ENCODE data around the gene SULF2. TPM values are rescaled to one million over a fixed set of nuclear protein-coding genes. Genes with fewer than 3 reads are reported as not detected.
"Not testable (repeated sequence)": the region's sequence is repeated elsewhere in the genome, so short reads cannot be mapped to it uniquely, and the experiment has no call there.

The SULF2 gene
- polyA plus RNA-seq (2012; ENCODE audit: insufficient read depth, insufficient read length, low read depth) = 95.1 TPM

GRCh38 chr20:47785311-47785853 lies at the start of gene SULF2:
TSS of gene SULF2 (minus strand) at chr20:47785481. CDS start at chr20:47757363, 28,118 bp downstream.
- H3K4me1 ChIP-seq = peaks cover 28% of the 10 kb centered on the region
- DNase-seq = peak; percentile 53
- no peaks in the 10 kb centered on the region for H3K27me3 ChIP-seq
- no peaks in the 10 kb centered on the region; the same call in 1 of the 2 replicates for H3K36me3 ChIP-seq
- H3K4me3 ChIP-seq (ENCODE audit: low read depth, low read length) = peak within 1 kb of the TSS; percentile 92
- TF ChIP-seq CTCF (IDR thresholded peaks at IDR 0.05; ENCODE audit: low read depth, low read length) = no peak
- no peaks in the 10 kb centered on the region for H3K9me3 ChIP-seq

DNA sequence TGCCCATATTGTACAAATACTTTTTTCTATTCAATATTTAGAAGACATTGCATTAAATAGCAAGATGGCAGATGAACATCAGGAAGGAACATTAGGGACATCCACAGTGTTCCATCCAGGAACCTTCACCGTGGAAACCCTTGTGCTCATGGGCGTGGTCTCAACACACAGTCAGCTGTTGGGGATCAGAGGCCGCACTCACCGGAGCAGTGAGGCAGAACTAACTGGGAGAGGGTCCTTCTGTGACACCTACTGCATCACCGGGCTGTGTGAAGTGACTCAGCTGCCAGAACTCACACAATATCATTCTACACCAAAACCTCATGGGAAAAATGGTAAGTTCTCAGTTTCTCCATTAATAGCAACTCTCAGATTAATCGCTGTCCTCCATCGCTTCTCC lies 46.4 kb upstream of the SULF2 start:
- not testable (repeated sequence) for H3K4me3 ChIP-seq (ENCODE audit: low read depth, low read length); DNase-seq; H3K27me3 ChIP-seq; H3K4me1 ChIP-seq; H3K9me3 ChIP-seq; H3K36me3 ChIP-seq

DNA sequence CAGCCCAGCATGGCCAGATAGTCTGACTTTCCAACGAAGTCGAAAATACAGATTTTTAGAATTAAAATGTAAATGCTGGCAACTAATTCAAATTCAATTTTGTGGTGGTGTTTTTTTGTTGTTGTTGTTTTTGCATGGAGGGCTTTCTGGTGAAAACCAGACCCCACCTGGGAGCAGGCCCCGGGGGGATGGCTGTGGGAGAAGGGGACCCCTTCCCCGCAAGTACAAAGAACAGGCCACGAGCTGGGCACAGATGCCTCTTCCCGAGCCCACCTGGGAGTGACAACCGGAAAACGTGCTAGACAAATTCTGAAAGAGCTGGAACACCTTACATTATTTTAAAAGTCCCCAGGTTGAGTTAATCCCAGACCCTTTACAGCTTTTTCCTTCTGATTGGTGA lies 41.4 kb upstream of the SULF2 start:
- H3K4me1 ChIP-seq; H3K27me3 ChIP-seq; H3K4me3 ChIP-seq (ENCODE audit: low read depth, low read length); H3K9me3 ChIP-seq; DNase-seq; H3K36me3 ChIP-seq: not testable (repeated sequence)

DNA sequence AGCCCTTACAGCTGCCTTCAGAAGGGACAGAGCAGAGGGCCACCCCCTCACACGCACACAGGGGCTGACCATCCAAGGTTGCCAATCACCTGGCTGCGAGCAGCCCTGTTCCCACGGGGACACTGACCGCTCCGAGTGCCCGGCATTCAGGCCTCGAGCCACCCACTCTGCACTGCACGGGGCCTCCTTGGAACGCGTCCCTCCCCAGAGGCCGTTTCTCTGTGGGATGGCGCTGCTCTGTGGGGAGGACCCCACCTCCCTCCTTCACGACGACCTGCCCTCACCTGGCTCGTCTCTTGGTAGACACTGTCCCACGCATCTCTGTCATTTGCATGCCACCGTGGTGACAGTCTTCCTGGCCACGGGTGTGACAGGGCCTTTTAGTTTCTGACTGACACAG lies 40.7 kb upstream of the SULF2 start:
- DNase-seq; H3K36me3 ChIP-seq; H3K4me3 ChIP-seq (ENCODE audit: low read depth, low read length); H3K9me3 ChIP-seq; H3K4me1 ChIP-seq; H3K27me3 ChIP-seq: not testable (repeated sequence)

GRCh38 chr20:47825011-47825762 lies 39.9 kb upstream of the SULF2 start:
- Histone ChIP-seq H3K36me3 (no peaks in the 10 kb centered on the region), H3K4me1 (no peaks in the 10 kb centered on the region), H3K27me3 (no peaks in the 10 kb centered on the region), H3K9me3 (no peaks in the 10 kb centered on the region), H3K4me3 (ENCODE audit: low read depth, low read length) (no peak overlapping the region)
- no peak for DNase-seq
- no peak for TF ChIP-seq CTCF (IDR thresholded peaks at IDR 0.05; ENCODE audit: low read depth, low read length)

- H3K4me3 ChIP-seq (ENCODE audit: low read depth, low read length); H3K4me1 ChIP-seq; DNase-seq; H3K27me3 ChIP-seq; H3K36me3 ChIP-seq; H3K9me3 ChIP-seq: not testable (repeated sequence)
Observed at GRCh38 chr20:47823941-47824340, 38.7 kb upstream of the SULF2 start.

- no peak overlapping the region for H3K4me3 ChIP-seq (ENCODE audit: low read depth, low read length)
- H3K36me3 ChIP-seq = no peaks in the 10 kb centered on the region
- H3K27me3 ChIP-seq = no peaks in the 10 kb centered on the region
- DNase-seq = no peak
- no peaks in the 10 kb centered on the region for H3K9me3 ChIP-seq
- TF ChIP-seq CTCF (IDR thresholded peaks at IDR 0.05; ENCODE audit: low read depth, low read length) = no peak
- H3K4me1 ChIP-seq = no peaks in the 10 kb centered on the region
Observed at GRCh38 chr20:47821481-47822100, 36.3 kb upstream of the SULF2 start.

GRCh38 chr20:47818996-47819609 lies 33.8 kb upstream of the SULF2 start:
- no peak for DNase-seq
- H3K36me3 ChIP-seq = no peaks in the 10 kb centered on the region
- no peak overlapping the region for H3K4me3 ChIP-seq (ENCODE audit: low read depth, low read length)
- TF ChIP-seq CTCF (IDR thresholded peaks at IDR 0.05; ENCODE audit: low read depth, low read length) = no peak
- H3K4me1 ChIP-seq = no peaks in the 10 kb centered on the region
- no peaks in the 10 kb centered on the region for H3K9me3 ChIP-seq
- H3K27me3 ChIP-seq = no peaks in the 10 kb centered on the region; the same call in 1 of the 2 replicates

All from BE2C (cell line).